Activated naive CD8-positive, alpha-beta T cell (primary cell): ENCODE results near the gene CPNE7.

Experiments used
- H3K27ac Mint-ChIP-seq: one replicate; pipeline ENCODE4 v1.8.0; 2021; ENCODE audit warnings: mixed read lengths
- H3K27me3 Mint-ChIP-seq: one replicate; pipeline ENCODE4 v1.8.0; 2021; ENCODE audit warnings: mixed read lengths
- H3K36me3 Mint-ChIP-seq: one replicate; pipeline ENCODE4 v1.8.0; 2021; ENCODE audit warnings: mixed read lengths
- H3K4me1 Mint-ChIP-seq: one replicate; pipeline ENCODE4 v1.8.0; 2021; ENCODE audit warnings: low read depth, mixed read lengths
- H3K4me3 Mint-ChIP-seq: one replicate; pipeline ENCODE4 v1.8.0; 2021; ENCODE audit warnings: mild to moderate bottlenecking, mixed read lengths
- H3K9me3 Mint-ChIP-seq: one replicate; pipeline ENCODE4 v1.8.0; 2021; ENCODE audit warnings: low read depth, mixed read lengths

The CPNE7 gene

DNA sequence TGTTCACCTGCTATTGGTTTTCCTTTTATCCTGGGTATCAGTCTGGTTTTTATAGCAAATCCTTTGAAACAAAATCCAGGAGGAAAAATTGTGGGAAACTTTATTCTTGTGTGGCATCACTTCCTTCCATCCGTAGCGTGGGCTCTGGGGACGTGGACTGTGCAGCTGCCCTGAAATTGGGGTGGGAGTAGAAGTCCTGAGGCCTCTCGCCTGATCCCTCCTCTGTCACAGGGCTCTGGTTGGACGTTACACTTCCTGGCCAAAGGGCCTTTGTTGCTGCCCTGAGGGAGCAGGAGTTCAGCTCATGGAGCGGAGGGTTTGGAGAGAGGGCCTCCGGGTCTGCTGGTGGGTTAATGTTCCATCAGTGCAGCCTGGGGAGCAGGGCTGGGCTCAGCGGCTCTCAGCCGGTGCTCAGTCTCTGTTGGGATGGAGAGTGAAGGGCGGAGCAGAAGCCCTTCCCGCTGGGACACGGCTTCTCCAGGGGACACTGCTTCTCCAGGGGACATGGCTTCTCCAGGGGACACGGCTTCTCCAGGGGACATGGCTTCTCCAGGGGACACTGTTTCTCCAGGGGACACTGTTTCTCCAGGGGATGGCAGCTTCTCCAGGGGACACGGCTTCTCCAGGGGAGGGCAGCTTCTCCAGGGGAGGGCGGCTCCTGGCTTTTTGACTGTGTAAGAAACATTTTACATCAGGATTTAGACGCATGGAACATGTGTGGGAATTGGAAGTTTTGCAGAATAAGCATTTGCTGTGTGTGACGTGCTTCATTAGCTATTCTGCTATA lies 30.3 kb upstream of the CPNE7 start:
- peaks cover 10% of the 10 kb centered on the region for H3K36me3 Mint-ChIP-seq
- peaks cover 27% of the 10 kb centered on the region for H3K4me1 Mint-ChIP-seq
- H3K9me3 Mint-ChIP-seq: no peaks in the 10 kb centered on the region
- H3K4me3 Mint-ChIP-seq: no peak overlapping the region
- no peak overlapping the region for H3K27ac Mint-ChIP-seq
- no peaks in the 10 kb centered on the region for H3K27me3 Mint-ChIP-seq

DNA sequence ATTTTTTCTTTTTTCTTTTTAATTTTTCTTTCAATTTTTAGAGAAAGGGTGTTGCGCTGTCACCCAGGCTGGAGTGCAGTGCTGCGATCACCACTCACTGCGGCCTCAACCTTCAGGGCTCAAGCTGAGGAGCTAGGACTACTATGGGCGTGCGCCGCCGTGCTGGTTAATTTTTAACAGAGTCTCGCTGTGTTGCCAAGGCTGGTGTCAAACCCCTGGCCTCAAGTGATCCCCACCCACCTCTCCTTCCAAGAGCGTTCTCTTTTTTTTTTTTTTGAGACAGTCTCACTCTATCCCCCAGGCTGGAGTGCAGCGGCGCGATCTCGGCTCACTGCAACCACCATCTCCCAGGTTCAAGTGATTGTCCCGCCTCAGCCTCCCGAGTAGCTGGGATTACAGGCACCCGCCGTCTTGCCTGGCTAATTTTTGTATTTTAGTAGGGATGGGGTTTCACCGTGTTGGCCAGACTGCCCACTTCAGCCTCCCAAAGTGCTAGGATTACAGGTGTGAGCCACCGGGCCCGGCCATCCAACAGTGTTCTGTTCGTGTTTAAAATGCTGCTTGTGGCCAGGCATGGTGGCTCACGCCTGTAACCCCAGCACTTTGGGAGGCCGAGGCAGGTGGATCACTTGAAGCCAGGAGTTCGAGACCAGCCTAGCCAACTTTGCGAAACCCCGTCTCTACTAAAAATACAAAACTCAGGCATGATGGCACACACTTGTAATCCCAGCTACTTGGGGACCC lies 29.6 kb upstream of the CPNE7 start:
- H3K4me3 Mint-ChIP-seq: no peak overlapping the region
- H3K36me3 Mint-ChIP-seq: peaks cover 10% of the 10 kb centered on the region
- H3K27ac Mint-ChIP-seq: no peak overlapping the region
- peaks cover 31% of the 10 kb centered on the region for H3K4me1 Mint-ChIP-seq
- no peaks in the 10 kb centered on the region for H3K9me3 Mint-ChIP-seq
- no peaks in the 10 kb centered on the region for H3K27me3 Mint-ChIP-seq

DNA sequence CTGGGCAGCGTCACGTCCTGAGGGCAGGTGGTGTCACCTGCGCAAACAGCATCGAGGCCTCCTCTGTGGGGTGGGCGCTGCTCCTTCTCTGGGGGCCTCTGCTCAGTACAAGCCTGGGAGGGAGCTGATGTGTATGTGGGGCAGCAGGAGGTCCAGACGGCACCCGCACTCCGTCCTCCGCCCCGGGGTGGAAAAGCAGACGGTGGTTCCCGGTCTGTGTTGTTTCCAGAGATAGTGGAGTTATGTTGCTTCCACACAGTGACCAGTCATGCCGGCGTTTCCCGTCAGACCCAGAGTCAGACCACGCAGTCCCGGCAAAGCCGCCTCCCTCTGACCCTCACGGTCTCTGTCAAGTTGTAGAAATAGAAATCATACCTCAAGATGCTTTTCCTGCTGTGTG lies 28.8 kb upstream of the CPNE7 start:
- Mint-ChIP-seq H3K27me3 (no peaks in the 10 kb centered on the region), H3K4me3 (no peak overlapping the region), H3K9me3 (no peaks in the 10 kb centered on the region), H3K4me1 (peaks cover 31% of the 10 kb centered on the region), H3K36me3 (peaks cover 7% of the 10 kb centered on the region), H3K27ac (no peak overlapping the region)

DNA sequence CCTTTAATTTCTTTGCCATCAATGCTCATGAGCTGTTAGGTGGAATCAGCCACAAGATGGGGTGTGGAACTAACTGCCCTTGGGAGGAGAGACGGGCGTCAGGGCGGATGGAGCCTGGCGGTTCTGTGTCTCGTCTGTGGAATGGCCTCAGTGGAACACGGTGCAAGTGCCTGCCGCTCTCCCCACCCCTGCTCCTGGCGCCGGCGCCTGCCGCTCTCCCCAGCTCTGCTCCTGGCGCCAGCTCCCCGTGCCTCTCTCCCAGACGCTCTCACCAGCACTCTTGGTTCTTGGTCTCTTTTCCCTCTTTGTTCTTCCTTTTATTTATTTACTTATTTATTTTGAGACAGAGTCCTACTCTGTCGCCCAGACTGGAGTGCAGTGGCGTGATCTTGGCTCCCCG lies 28.3 kb upstream of the CPNE7 start:
- peaks cover 7% of the 10 kb centered on the region for H3K36me3 Mint-ChIP-seq
- no peaks in the 10 kb centered on the region for H3K9me3 Mint-ChIP-seq
- no peaks in the 10 kb centered on the region for H3K27me3 Mint-ChIP-seq
- H3K4me3 Mint-ChIP-seq: no peak overlapping the region
- no peak overlapping the region for H3K27ac Mint-ChIP-seq
- H3K4me1 Mint-ChIP-seq: peaks cover 31% of the 10 kb centered on the region

DNA sequence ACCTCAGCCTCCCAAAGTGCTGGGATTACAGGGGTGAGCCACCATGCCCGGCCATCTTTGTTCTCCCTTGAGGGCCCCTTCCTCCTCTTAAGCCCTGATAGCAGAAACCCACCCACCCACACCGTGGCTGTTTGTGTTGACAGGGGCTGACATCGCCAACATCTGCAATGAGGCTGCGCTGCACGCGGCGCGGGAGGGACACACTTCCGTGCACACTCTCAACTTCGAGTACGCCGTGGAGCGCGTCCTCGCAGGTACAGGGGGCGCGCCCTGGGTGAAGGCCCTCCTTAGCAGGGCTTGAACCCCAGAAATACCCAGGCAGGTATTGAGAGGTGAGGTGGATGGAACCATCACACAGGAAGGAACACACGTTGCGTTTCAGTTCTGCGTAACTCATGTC lies 27.7 kb upstream of the CPNE7 start:
- Mint-ChIP-seq H3K27ac (no peak overlapping the region), H3K4me3 (no peak overlapping the region), H3K36me3 (peaks cover 7% of the 10 kb centered on the region), H3K9me3 (no peaks in the 10 kb centered on the region), H3K27me3 (no peaks in the 10 kb centered on the region), H3K4me1 (peaks cover 31% of the 10 kb centered on the region)

DNA sequence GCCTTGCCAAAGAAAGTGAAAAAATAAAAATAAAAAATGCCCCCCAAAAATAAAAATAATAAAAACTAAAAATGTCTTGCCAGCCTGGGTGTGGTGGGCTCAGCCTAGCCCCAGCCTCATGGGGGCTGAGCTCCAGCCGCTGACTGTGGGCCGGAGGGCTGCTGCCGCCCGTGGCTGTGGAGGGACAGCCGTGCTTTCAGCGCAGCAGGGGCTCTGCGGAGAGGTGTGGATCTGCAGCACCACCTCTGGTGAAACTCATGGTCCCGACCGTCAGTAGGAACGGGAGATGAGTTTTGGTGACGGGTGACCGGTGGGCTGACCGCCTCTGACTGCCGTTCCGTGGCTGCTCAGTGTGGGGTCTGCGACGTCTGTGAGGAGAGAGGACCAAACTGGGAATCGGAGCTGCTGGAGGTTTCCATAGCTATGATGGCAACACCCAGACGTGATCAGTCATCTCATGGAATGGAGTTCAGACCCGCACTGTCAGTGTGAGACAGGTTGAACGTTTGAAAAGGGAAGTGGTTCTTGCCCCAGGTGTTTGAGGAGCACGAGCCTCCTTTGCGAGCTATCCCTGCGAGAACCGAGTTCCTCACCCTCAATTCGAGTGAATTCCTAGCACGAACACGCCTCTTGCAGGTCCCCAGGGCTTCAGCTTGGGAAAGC lies 27.1 kb upstream of the CPNE7 start:
- no peaks in the 10 kb centered on the region for H3K9me3 Mint-ChIP-seq
- peak overlapping the region; percentile 83 for H3K27ac Mint-ChIP-seq
- H3K36me3 Mint-ChIP-seq: peaks cover 7% of the 10 kb centered on the region
- H3K4me3 Mint-ChIP-seq: peak overlapping the region; percentile 67
- peaks cover 31% of the 10 kb centered on the region for H3K4me1 Mint-ChIP-seq
- no peaks in the 10 kb centered on the region for H3K27me3 Mint-ChIP-seq

DNA sequence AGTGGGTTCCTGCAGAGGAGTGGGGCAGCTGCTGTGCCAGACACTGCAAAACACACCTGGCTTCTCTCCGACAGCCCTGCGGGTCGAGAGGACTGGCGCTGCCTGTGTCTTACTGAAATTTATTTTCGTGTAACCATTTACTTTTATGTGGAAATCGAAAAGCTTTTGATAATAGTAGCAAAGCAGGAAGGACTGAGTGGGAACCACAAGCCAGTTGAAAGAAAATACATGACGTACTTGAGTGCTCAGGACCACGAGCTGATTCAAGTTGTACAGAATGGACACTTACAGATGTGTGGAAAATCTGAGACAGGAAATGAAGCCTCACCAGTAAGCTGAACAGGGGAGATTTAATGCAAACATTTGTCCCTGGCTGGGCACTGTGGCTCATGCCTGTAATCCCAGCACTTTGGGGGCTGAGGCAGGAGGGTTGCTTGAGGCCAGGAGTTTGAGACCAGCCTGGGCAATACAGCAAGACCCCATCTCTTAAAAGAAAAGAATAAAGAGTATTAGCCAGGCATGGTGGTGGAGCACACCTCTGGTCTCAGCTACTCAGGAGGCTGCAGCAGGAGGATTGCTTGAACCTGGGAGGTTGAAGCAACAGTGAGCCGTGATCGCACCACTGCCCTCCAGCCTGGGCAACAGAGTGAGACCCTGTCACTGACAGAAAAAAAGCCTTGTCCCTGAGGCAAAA lies 26.4 kb upstream of the CPNE7 start:
- H3K27ac Mint-ChIP-seq: peak overlapping the region; percentile 83
- H3K9me3 Mint-ChIP-seq: no peaks in the 10 kb centered on the region
- H3K4me1 Mint-ChIP-seq: peaks cover 31% of the 10 kb centered on the region
- peak overlapping the region; percentile 67 for H3K4me3 Mint-ChIP-seq
- H3K27me3 Mint-ChIP-seq: no peaks in the 10 kb centered on the region
- peaks cover 7% of the 10 kb centered on the region for H3K36me3 Mint-ChIP-seq

DNA sequence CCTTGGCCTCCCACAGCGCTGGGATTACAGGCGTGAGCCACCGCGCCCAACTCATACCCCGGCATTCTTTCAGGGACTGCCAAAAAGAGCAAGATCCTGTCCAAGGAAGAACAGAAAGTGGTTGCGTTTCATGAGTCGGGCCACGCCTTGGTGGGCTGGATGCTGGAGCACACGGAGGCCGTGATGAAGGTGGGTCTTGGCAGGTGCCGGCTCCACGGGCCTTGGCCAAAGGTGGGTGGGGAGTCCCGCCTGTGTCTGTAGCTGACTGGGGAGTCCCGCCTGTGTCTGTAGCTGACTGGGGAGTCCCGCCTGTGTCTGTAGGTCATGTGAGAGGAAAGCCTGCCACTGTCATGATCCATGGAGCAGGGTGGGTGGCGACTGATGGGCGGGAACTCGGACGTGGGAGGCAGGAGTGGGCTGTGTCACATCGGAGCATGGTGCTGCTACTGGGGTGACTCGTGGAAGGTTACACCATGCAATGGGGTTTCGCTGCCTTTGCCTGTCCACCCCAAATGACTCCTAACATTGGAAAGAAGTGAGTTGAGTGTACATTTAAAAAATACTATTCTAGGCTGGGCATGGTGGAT lies 25.0 kb upstream of the CPNE7 start:
- H3K4me1 Mint-ChIP-seq: peaks cover 31% of the 10 kb centered on the region
- H3K27ac Mint-ChIP-seq: no peak overlapping the region
- no peaks in the 10 kb centered on the region for H3K9me3 Mint-ChIP-seq
- no peaks in the 10 kb centered on the region for H3K27me3 Mint-ChIP-seq
- peaks cover 7% of the 10 kb centered on the region for H3K36me3 Mint-ChIP-seq
- H3K4me3 Mint-ChIP-seq: no peak overlapping the region

DNA sequence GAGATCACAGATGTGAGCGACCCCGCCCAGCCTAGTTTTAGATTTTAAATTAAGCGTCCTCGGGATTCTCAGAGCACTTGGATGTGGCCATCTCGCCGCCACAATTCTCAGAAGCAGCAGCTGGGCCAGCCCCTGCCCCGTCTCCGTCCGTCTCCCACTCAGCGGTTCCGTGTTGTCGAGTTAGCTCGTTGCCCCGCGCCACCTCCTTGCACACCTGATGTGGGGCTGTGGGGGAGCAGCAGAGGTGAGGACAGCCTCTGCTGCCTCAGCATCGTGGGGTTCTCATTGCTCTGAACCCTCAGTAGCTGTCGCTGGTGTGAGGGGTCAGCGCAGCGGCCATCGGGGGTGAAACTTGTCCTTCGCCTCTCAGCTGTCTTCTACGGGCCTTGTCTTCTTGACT lies 23.2 kb upstream of the CPNE7 start:
- Mint-ChIP-seq H3K27me3 (no peaks in the 10 kb centered on the region), H3K4me3 (no peak overlapping the region), H3K27ac (no peak overlapping the region), H3K4me1 (peaks cover 32% of the 10 kb centered on the region), H3K9me3 (no peaks in the 10 kb centered on the region), H3K36me3 (peaks cover 7% of the 10 kb centered on the region)

DNA sequence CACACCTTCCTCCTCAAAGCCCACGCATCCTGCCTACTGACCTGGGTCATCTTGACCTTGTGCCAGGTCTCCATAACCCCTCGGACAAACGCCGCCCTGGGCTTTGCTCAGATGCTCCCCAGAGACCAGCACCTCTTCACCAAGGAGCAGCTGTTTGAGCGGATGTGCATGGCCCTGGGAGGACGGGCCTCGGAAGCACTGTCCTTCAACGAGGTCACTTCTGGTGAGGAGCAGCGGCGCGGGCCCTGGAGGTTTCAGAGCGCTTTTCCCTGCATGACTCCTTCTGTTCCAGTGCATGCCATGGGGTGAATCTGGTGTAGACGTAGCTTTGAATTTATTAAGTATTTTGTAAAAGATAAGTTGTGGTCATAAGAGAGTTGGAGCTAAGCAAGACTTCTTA lies 22.6 kb upstream of the CPNE7 start:
- H3K36me3 Mint-ChIP-seq: peaks cover 7% of the 10 kb centered on the region
- no peaks in the 10 kb centered on the region for H3K9me3 Mint-ChIP-seq
- H3K4me1 Mint-ChIP-seq: peaks cover 35% of the 10 kb centered on the region
- no peaks in the 10 kb centered on the region for H3K27me3 Mint-ChIP-seq
- no peak overlapping the region for H3K4me3 Mint-ChIP-seq
- H3K27ac Mint-ChIP-seq: no peak overlapping the region

DNA sequence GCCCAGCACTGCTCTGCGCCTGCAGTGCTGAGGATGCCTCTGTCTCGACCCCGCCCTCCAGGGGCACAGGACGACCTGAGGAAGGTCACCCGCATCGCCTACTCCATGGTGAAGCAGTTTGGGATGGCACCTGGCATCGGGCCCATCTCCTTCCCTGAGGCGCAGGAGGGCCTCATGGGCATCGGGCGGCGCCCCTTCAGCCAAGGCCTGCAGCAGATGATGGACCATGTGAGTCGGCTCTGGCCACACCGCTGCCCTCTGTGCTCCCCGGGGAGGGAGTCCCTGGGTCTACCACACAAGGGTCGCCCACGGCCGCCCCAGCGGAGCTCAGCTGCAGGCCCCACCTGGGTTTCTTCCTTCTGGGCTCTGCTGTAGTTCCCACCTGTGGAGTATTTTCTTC lies 21.8 kb upstream of the CPNE7 start:
- peaks cover 7% of the 10 kb centered on the region for H3K36me3 Mint-ChIP-seq
- H3K4me1 Mint-ChIP-seq: peaks cover 28% of the 10 kb centered on the region
- no peaks in the 10 kb centered on the region for H3K9me3 Mint-ChIP-seq
- H3K27ac Mint-ChIP-seq: no peak overlapping the region
- H3K4me3 Mint-ChIP-seq: no peak overlapping the region
- no peaks in the 10 kb centered on the region for H3K27me3 Mint-ChIP-seq

DNA sequence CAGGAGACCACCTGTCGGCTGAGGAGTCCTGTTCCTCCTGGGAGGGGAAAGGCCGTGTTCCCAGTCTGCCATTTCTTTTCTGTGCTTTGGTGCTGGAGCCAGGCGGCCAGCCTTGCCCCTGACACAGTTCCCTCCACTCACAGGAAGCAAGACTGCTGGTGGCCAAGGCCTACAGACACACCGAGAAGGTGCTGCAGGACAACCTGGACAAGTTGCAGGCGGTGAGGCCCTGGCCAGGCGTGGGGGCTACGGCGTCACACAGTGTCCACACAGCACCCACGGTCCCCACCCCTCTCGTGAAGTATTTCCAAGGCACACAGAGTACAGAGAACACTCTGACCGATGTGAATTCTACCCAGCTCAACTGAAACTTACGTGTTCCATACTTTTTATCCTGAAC lies 21.2 kb upstream of the CPNE7 start:
- H3K4me3 Mint-ChIP-seq: no peak overlapping the region

DNA sequence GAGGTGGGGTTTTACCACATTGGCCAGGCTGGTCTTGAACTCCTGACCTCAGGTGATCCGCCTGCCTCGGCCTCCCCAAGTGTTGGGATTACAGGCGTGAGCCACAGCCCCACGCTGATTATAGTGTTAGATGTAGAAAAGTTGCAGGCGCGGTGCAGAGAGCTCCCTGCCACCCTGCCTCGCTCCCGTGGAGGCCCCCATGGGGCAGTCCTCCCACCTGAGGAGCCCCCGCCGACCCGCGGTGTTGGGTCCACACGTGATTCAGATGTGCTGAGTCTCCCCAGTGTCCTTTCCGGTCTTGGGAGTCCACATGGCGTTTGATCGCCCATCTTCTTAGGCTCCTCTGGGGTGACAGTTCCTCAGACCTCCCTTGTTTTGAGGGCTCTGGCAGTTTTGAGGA lies 20.3 kb upstream of the CPNE7 start:
- H3K27ac Mint-ChIP-seq: no peak overlapping the region
- peaks cover 4% of the 10 kb centered on the region for H3K36me3 Mint-ChIP-seq
- H3K9me3 Mint-ChIP-seq: no peaks in the 10 kb centered on the region
- peaks cover 16% of the 10 kb centered on the region for H3K4me1 Mint-ChIP-seq
- no peak overlapping the region for H3K4me3 Mint-ChIP-seq
- no peaks in the 10 kb centered on the region for H3K27me3 Mint-ChIP-seq

More for the DNA sequence above, 21.2 kb upstream of the CPNE7 start:
- Mint-ChIP-seq H3K4me1 (peaks cover 22% of the 10 kb centered on the region), H3K27me3 (no peaks in the 10 kb centered on the region), H3K27ac (no peak overlapping the region), H3K36me3 (peaks cover 4% of the 10 kb centered on the region), H3K9me3 (no peaks in the 10 kb centered on the region)

DNA sequence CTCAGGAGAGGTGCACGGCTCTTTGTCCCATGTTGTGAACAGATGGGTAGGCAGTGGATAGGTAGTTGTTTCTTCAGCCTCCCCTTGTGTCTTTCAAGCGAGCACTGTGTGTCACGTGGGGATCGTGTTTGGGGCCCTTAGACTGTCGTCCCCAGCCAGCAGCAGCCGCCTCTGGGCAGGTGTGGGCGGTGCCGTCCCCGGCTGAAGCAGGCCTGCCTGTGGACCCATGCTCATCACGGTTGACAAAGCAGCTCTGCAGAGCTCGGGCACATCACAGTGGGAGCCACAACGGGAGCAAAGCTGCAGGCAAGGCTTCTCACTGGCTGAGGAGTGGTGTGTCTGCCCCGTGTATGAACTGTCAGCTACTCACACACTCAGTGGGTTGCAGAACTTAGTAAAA lies 19.8 kb upstream of the CPNE7 start:
- Mint-ChIP-seq H3K27ac (no peak overlapping the region), H3K9me3 (no peaks in the 10 kb centered on the region), H3K4me1 (peaks cover 14% of the 10 kb centered on the region), H3K36me3 (peaks cover 4% of the 10 kb centered on the region), H3K4me3 (no peak overlapping the region), H3K27me3 (no peaks in the 10 kb centered on the region)
